PC-9 (cell line): ENCODE measurements around the gene NINL.

Experiments used
- EZH2 ChIP-seq: fragments of 200-600 bp; sonication (generic); IDR thresholded peaks from 2 replicates; pipeline ENCODE4 v1.8.0; 2017; ENCODE audit warnings: antibody characterized with exemption, low read depth
- TF ChIP-seq, protein P1 (sequence below): fragments of 200-600 bp; sonication (generic); conservative IDR thresholded peaks from 2 replicates; pipeline ENCODE4 v1.6.1; 2017; ENCODE audit warnings: mixed run types, antibody characterized with exemption, mild to moderate bottlenecking, moderate library complexity

DNA sequence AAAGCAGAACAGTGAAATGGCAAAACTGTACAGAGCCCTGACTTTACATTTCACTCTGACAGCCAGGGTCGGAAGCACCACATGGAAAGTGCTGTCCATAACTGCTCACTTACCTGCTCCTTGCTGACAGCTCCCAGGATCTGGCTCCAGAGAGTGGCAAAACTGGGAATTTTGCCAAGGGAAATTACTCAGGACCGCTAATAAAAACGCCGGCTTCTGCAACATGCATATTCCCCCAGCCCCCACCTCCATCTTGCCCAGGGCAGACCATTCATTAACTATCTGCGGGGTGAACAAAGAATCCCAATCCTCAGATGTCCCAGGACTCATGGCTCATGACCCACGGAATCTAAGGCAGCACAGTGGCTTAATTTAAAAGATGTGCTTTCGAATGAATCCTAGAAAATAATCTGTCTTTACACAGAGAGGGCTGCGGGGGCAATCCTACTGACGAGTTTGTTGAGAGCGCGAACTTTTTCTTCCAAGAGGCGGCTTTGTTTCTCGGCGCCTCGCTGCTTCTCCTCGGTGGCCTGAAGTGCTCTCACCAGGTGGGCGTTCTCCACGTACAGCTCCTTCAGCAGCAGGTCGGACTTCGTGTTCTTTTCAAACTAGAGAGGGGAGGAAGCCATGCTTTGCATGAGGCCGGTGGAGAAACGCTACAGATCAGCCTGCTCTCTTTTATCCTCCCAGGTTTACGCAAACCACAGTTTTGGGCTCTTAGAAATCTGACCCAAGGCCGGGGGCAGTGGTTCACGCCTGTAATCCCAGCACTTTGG, 132.1 kb downstream of the NINL start:
- TF ChIP-seq, protein P1, sequence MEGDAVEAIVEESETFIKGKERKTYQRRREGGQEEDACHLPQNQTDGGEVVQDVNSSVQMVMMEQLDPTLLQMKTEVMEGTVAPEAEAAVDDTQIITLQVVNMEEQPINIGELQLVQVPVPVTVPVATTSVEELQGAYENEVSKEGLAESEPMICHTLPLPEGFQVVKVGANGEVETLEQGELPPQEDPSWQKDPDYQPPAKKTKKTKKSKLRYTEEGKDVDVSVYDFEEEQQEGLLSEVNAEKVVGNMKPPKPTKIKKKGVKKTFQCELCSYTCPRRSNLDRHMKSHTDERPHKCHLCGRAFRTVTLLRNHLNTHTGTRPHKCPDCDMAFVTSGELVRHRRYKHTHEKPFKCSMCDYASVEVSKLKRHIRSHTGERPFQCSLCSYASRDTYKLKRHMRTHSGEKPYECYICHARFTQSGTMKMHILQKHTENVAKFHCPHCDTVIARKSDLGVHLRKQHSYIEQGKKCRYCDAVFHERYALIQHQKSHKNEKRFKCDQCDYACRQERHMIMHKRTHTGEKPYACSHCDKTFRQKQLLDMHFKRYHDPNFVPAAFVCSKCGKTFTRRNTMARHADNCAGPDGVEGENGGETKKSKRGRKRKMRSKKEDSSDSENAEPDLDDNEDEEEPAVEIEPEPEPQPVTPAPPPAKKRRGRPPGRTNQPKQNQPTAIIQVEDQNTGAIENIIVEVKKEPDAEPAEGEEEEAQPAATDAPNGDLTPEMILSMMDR: no peak
- TF ChIP-seq EZH2: no peak
